A549 (cell line): ENCODE data around the gene TBRG4. TPM values are rescaled to one million over a fixed set of nuclear protein-coding genes. Genes with fewer than 3 reads are reported as not detected.
A peak's percentile ranks its signal among the peaks of the same experiment; 100 is the strongest.

Source experiments
- ATAC-seq, 2 experiments: fragments of 200-7000 bp in 1 of 2; fragments of >200 bp in 1 of 2; cut with Nextera tagmentation in 1 of 2; cut with Tn5 transposase in 1 of 2; 3 replicates each; pipeline versions ENCODE4 v1.8.0 to v1.9.1; 2018 to 2020; ENCODE audit warnings: mild to moderate bottlenecking in 1 of 2, moderate library complexity in 1 of 2
- CTCF ChIA-PET: fragments of 300-600 bp; sonication (Branson Sonifier 250); formaldehyde crosslinking; extraction: SDS; loops from one replicate; lab custom pipeline; 2021; ENCODE audit warnings: antibody characterized with exemption, inconsistent platforms; lab: Yijun Ruan, JAX
- POLR2A ChIA-PET: fragments of 350-600 bp; formaldehyde crosslinking; extraction: SDS; loops from one replicate; lab custom pipeline; 2021; ENCODE audit warnings: antibody characterized with exemption, inconsistent platforms; lab: Yijun Ruan, JAX
- DNase-seq, 2 experiments: peaks; one replicate each; pipeline versions ENCODE4 v3.0.0 to v3.0.0-alpha.2; 2011 to 2016; ENCODE audit warnings: low read depth in 1 of 2, low spot score in 1 of 2
- FAIRE-seq: peaks from 2 replicates; lab custom pipeline; 2011; peaks lifted over from hg19 to GRCh38; lab: Jason Lieb, UNC
- H3K27ac ChIP-seq, 2 experiments: fragments of >200 bp; sonication (Bioruptor Twin); formaldehyde crosslinking; 3 replicates each; pipeline ENCODE4 v1.5.1; 2016 to 2017
- H3K4me1 ChIP-seq: fragments of >200 bp; sonication (Bioruptor Twin); formaldehyde crosslinking; 3 replicates; pipeline ENCODE4 v1.6.1; 2016
- H3K4me2 ChIP-seq: fragments of >200 bp; sonication (Bioruptor Twin); formaldehyde crosslinking; 3 replicates; pipeline ENCODE4 v1.6.1; 2016
- H3K4me3 ChIP-seq: fragments of >200 bp; sonication (Bioruptor Twin); formaldehyde crosslinking; 3 replicates; pipeline ENCODE4 v1.5.1; 2016
- H3K9me3 ChIP-seq: fragments of >200 bp; sonication (Bioruptor Twin); formaldehyde crosslinking; 3 replicates; pipeline ENCODE4 v1.6.1; 2016
- BCL3 ChIP-seq: fragments of >200 bp; sonication (Bioruptor Twin); formaldehyde crosslinking; IDR thresholded peaks from 3 replicates; pipeline ENCODE4 v1.6.1; 2016
- CBX2 ChIP-seq: fragments of 200-600 bp; sonication (generic); IDR thresholded peaks from 2 replicates; pipeline ENCODE4 v1.6.1; 2016; ENCODE audit warnings: low read depth, mild to moderate bottlenecking, borderline replicate concordance
- CEBPB ChIP-seq, 2 experiments: fragments of >200 bp in 1 of 2; sonication (Bioruptor Twin) in 1 of 2; formaldehyde crosslinking in 1 of 2; IDR thresholded peaks; 2 replicates each; pipeline ENCODE4 v1.6.1; 2012 to 2016
- CHD4 ChIP-seq: fragments of 200-600 bp; sonication (generic); IDR thresholded peaks from 2 replicates; pipeline ENCODE4 v1.6.1; 2016; ENCODE audit warnings: antibody characterized with exemption, mild to moderate bottlenecking, borderline replicate concordance
- EP300 ChIP-seq, 2 experiments: fragments of >200 bp; sonication (Bioruptor Twin); formaldehyde crosslinking; IDR thresholded peaks; 2 replicates in 1 of 2; 3 replicates in 1 of 2; pipeline ENCODE4 v1.6.1; 2016 to 2017
- FOSB ChIP-seq: fragments of 250-450 bp; sonication (Bioruptor Pico); IDR thresholded peaks from 2 replicates; pipeline ENCODE4 v1.5.0; 2020; ENCODE audit warnings: mild to moderate bottlenecking, moderate library complexity
- FOSL2 ChIP-seq, 2 experiments: fragments of 450-650 bp in 1 of 2; fragments of >200 bp in 1 of 2; sonication (Bioruptor Twin) in 1 of 2; formaldehyde crosslinking; IDR thresholded peaks; 2 replicates each; pipeline versions ENCODE4 v1.5.0 to v1.6.1; 2016 to 2020; ENCODE audit warnings: mild to moderate bottlenecking in 1 of 2, moderate library complexity in 1 of 2
- GATA3 ChIP-seq: IDR thresholded peaks from 2 replicates; pipeline ENCODE4 v1.6.1; 2012; ENCODE audit warnings: borderline replicate concordance
- HDAC2 ChIP-seq: fragments of 200-600 bp; sonication (generic); IDR thresholded peaks from 2 replicates; pipeline ENCODE4 v1.6.1; 2016
- HMGXB4 ChIP-seq: fragments of 250-450 bp; sonication (Bioruptor Pico); IDR thresholded peaks from 2 replicates; pipeline ENCODE4 v1.5.0; 2021; ENCODE audit warnings: mild to moderate bottlenecking, moderate library complexity, borderline replicate concordance
- HOXA7 ChIP-seq: fragments of 250-450 bp; sonication (Bioruptor Pico); IDR thresholded peaks from 2 replicates; pipeline ENCODE4 v1.5.0; 2020; ENCODE audit warnings: mild to moderate bottlenecking, moderate library complexity
- JUN ChIP-seq, 2 experiments: fragments of >200 bp; sonication (Bioruptor Twin); formaldehyde crosslinking; IDR thresholded peaks; 2 replicates in 1 of 2; 3 replicates in 1 of 2; pipeline ENCODE4 v1.6.1; 2016 to 2017
- KDM5A ChIP-seq: fragments of 200-600 bp; sonication (generic); IDR thresholded peaks from 2 replicates; pipeline ENCODE4 v1.6.1; 2016; ENCODE audit warnings: antibody characterized with exemption, mild to moderate bottlenecking
- MAFK ChIP-seq: fragments of 450-650 bp; IDR thresholded peaks from 2 replicates; pipeline ENCODE4 v1.6.1; 2014; ENCODE audit not compliant: partially characterized antibody
- MAZ ChIP-seq: fragments of 150-350 bp; IDR thresholded peaks from 2 replicates; pipeline ENCODE4 v1.6.1; 2014; ENCODE audit warnings: antibody characterized with exemption, low read depth, low read length, borderline replicate concordance
- NPAS2 ChIP-seq: fragments of 250-450 bp; sonication (Bioruptor Pico); IDR thresholded peaks from 2 replicates; pipeline ENCODE4 v1.8.0; 2022; ENCODE audit warnings: mild to moderate bottlenecking, moderate library complexity, borderline replicate concordance
- NR3C1 ChIP-seq: fragments of >200 bp; sonication (Bioruptor Twin); formaldehyde crosslinking; IDR thresholded peaks from 3 replicates; pipeline ENCODE4 v1.6.1; 2017
- RAD21 ChIP-seq, 2 experiments: fragments of >200 bp in 1 of 2; sonication (Bioruptor Twin) in 1 of 2; formaldehyde crosslinking in 1 of 2; IDR thresholded peaks in 1 of 2; conservative IDR thresholded peaks in 1 of 2; 2 replicates in 1 of 2; 3 replicates in 1 of 2; pipeline ENCODE4 v1.6.1; 2012 to 2018; ENCODE audit warnings: inconsistent platforms in 1 of 2
- RFX5 ChIP-seq: fragments of 450-650 bp; IDR thresholded peaks from 2 replicates; pipeline ENCODE4 v1.7.1; 2014; ENCODE audit warnings: antibody characterized with exemption, mild to moderate bottlenecking, moderate library complexity
- SMC3 ChIP-seq: fragments of >200 bp; sonication (Bioruptor Twin); formaldehyde crosslinking; IDR thresholded peaks from 3 replicates; pipeline ENCODE4 v1.6.1; 2018; ENCODE audit warnings: inconsistent platforms
- ZC3H11A ChIP-seq: fragments of 450-650 bp; IDR thresholded peaks from 2 replicates; pipeline ENCODE4 v1.6.1; 2014; ENCODE audit warnings: antibody characterized with exemption, mild to moderate bottlenecking
- ZFP36 ChIP-seq: fragments of 450-650 bp; IDR thresholded peaks from 2 replicates; pipeline ENCODE4 v1.6.1; 2014; ENCODE audit warnings: borderline replicate concordance; ENCODE audit not compliant: partially characterized antibody
- ZNF302 ChIP-seq: fragments of 250-450 bp; sonication (Bioruptor Pico); IDR thresholded peaks from 2 replicates; pipeline ENCODE4 v1.9.0; 2021; ENCODE audit warnings: inconsistent platforms, mild to moderate bottlenecking, moderate library complexity
- WGBS: methylation state at CpG from one replicate; pipeline ENCODE4 v1.1.6; 2017; ENCODE audit errors: missing lambda C conversion rate; 5-methylcytosine and 5-hydroxymethylcytosine counted together
- polyA plus RNA-seq, 4 experiments: library from polyadenylated mRNA; depleted of rRNA in 3 of 4; stranded (reverse); fragments of >200 nt; fragmentation: RNase III in 1 of 4; extraction: RNeasy Plus Mini Kit Qiagen cat#74134 plus additional on column Dnase treatment in 1 of 4; gene quantifications; 2 replicates in 3 of 4; 3 replicates in 1 of 4; pipeline ENCODE4 v1.2.3, GENCODE V29; 2011 to 2017
- TF ChIP-seq, protein P1 (sequence below): fragments of 250-450 bp; sonication (Bioruptor Pico); IDR thresholded peaks from 2 replicates; pipeline ENCODE4 v1.5.0; 2020; ENCODE audit warnings: low read depth, mild to moderate bottlenecking, moderate library complexity
- TF ChIP-seq, protein P2 (sequence below): fragments of >200 bp; sonication (Bioruptor Twin); formaldehyde crosslinking; IDR thresholded peaks from 2 replicates; pipeline ENCODE4 v1.6.1; 2016
- TF ChIP-seq, protein P3 (sequence below): fragments of 150-350 bp; IDR thresholded peaks from 2 replicates; pipeline ENCODE4 v1.6.1; 2014; ENCODE audit warnings: low read depth, mild to moderate bottlenecking, low read length

The TBRG4 gene
- polyA plus RNA-seq, 2 of the 4 experiments (the other 2 are of a cell fraction) = 88.8 to 100 TPM

DNA sequence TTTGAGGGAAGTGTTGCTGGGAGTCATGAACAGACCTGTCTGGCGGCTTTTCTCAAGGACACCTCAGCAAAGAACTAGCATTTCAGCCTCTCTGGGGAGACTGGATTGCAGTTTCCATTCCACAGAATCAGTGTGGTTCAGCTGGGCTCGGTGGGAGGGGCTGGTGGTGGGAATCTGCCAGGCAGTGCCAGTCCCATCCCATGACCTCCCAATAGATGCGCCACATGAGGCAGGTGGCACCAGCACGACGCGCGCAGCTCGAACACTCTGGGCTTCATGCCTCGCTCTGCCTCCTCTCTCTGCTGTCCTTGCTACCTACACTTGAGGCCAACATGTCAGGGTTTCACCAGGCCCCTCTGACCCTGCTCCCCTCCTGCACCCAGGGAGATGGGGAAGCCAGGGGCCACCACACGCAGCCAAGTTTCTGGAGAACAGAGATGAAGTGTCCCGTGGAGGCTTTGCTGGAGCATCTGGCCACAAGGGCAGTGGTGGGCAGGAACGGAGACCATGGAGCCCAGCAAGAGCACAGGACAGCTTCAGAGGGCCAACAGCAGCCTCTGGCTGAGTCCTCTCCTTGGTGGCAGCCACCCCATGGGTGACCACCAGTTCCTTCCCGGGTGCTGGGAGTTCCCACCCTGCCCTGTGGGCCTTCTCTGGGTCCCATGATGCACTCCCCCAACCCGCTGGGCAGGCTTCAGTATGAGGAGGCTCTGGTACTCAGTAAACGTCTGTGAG lies 25.0 kb downstream of the TBRG4 start:
- Histone ChIP-seq H3K27ac (no peak overlapping the region), H3K9me3 (no peaks in the 10 kb centered on the region), H3K4me1 (no peaks in the 10 kb centered on the region), H3K4me2 (no peak overlapping the region), H3K4me3 (no peak overlapping the region)
- ChIA-PET POLR2A (interaction anchor here (1.3 kb wide), 1 partner anchor 25 kb away, joined by 5 read pairs; the partner anchor contains the start of gene TBRG4), CTCF (interaction anchor here (0.8 kb wide), 1 partner anchor 24 kb away, joined by 3 read pairs; no protein-coding TSS in a partner anchor)
- DNase-seq = no peak
- FAIRE-seq = no peak
- TF ChIP-seq FOSB (no peak), ZNF302 (no peak)
- WGBS = 69% methylated on average over 15 of the region's 15 CpGs
- ATAC-seq = peak in 1 of 2 experiments; percentile 4; a peak in 1 of 6 replicates

DNA sequence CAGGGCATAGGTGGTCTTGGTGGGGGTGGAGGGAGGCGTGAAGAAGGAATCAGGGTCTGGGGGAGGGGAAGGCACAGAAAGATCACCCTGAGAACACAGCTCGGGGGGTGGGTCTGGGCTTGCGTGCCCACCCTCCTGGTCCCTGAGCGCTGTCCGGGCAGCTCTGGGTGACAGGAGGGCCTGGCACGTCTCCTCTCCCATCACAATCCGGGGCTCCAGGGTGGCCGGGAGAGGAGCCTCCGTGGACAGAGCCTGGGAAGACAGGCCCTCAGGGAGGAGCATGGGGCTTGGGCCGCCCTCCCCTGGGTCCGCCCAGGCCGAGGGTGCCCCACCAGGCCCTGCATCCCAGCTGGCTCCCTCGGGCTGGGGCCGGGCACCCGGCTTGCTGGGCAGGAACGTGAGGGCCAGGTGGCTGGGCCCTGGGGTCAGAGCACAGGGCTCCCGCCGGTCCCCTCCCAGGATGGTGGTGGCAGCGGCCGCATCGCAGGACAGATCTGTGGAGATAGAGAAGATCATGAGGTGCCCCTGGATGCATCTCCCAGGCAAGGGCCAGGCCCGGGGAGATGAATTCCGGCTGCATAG lies 25.8 kb downstream of the TBRG4 start:
- no peak for DNase-seq
- CTCF ChIA-PET = interaction anchor here (0.8 kb wide), 1 partner anchor 25 kb away, joined by 3 read pairs; no protein-coding TSS in a partner anchor
- ATAC-seq = 0 out of 6 replicates have a peak, but pooled peaks of 1 of the 2 experiments have one; percentile 3
- POLR2A ChIA-PET = no interaction called here
- Histone ChIP-seq H3K4me1 (no peaks in the 10 kb centered on the region), H3K9me3 (no peaks in the 10 kb centered on the region), H3K4me2 (no peak overlapping the region)
- WGBS = 81% methylated on average over 12 of the region's 23 CpGs
- TF ChIP-seq FOSB (no peak), CEBPB (IDR thresholded peaks at IDR 0.05) (no peak), HDAC2 (no peak), CBX2 (no peak), EP300 (IDR thresholded peaks at IDR 0.05) (no peak), ZFP36 (no peak), RAD21 (conservative IDR thresholded peaks at IDR 0.05 in 1 of 2, IDR thresholded peaks at IDR 0.05 in 1 of 2) (no peak), KDM5A (no peak), RFX5 (no peak), HMGXB4 (CRISPR knock-in tag) (no peak), FOSL2 (IDR thresholded peaks at IDR 0.05) (no peak), FOSL2 (CRISPR knock-in tag; IDR thresholded peaks at IDR 0.05) (no peak)
- TF ChIP-seq, protein P1, sequence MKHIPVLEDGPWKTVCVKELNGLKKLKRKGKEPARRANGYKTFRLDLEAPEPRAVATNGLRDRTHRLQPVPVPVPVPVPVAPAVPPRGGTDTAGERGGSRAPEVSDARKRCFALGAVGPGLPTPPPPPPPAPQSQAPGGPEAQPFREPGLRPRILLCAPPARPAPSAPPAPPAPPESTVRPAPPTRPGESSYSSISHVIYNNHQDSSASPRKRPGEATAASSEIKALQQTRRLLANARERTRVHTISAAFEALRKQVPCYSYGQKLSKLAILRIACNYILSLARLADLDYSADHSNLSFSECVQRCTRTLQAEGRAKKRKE = no peak
- TF ChIP-seq, all 56 proteins: peak for 0
- Histone ChIP-seq H3K4me3 (no peak overlapping the region), H3K27ac (no peak overlapping the region)
- no peak for FAIRE-seq

DNA sequence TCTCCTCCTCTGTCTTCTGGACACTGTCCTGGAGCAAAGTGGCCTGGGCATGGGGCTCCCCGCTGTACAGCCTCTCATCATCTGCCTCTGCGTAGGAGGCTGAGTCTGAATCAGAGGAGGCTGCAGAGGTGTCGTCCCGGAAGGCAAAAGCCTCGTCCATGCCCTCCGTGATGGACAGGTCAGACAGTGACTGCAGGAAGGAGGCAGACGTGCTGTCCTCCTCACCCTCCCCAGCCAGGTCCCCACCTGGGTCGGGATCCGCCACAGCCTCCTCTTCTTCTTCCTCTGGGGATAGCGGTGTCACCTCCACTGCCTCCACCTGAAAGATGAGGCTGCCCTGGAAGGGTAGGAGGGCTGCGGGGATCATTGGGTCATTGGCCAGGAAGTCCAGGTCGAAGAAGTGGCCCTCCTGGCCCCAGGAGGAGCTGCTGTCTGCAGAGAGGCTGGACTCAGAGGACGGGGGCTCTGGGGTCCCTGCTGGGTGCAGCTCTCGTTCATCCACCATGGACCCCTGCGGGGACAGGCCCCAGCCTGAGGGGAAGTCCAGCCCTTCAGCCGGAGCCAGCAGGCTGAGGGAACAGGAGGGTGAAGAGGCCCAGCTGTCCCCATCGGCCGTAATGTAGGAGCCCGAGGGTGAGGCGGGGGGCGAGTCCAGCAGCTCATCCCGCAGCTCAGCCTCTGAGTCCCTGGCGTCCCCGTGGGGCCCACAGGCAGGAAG lies 26.4 kb downstream of the TBRG4 start:
- Histone ChIP-seq H3K4me2 (no peak overlapping the region), H3K27ac (no peak overlapping the region), H3K9me3 (no peaks in the 10 kb centered on the region), H3K4me3 (no peak overlapping the region), H3K4me1 (no peaks in the 10 kb centered on the region)
- DNase-seq = no peak
- no peak for FAIRE-seq
- WGBS = 60% methylated on average over 14 of the region's 24 CpGs
- ATAC-seq = no peak
- ChIA-PET POLR2A (no interaction called here), CTCF (no interaction called here)
- TF ChIP-seq HOXA7 (CRISPR knock-in tag) (no peak), ZFP36 (no peak), SMC3 (no peak), BCL3 (no peak), NPAS2 (CRISPR knock-in tag) (no peak), MAZ (no peak), MAFK (no peak), GATA3 (no peak), CHD4 (no peak), NR3C1 (no peak), JUN (IDR thresholded peaks at IDR 0.05) (no peak), HDAC2 (no peak), ZC3H11A (no peak)
- TF ChIP-seq, protein P2, sequence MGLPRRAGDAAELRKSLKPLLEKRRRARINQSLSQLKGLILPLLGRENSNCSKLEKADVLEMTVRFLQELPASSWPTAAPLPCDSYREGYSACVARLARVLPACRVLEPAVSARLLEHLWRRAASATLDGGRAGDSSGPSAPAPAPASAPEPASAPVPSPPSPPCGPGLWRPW = no peak
- TF ChIP-seq, protein P3, sequence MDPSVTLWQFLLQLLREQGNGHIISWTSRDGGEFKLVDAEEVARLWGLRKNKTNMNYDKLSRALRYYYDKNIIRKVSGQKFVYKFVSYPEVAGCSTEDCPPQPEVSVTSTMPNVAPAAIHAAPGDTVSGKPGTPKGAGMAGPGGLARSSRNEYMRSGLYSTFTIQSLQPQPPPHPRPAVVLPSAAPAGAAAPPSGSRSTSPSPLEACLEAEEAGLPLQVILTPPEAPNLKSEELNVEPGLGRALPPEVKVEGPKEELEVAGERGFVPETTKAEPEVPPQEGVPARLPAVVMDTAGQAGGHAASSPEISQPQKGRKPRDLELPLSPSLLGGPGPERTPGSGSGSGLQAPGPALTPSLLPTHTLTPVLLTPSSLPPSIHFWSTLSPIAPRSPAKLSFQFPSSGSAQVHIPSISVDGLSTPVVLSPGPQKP = no peak
